22Rv1 (cell line): ENCODE results near the gene PLXND1.

ENCODE experiments used
- CTCF ChIP-seq: fragments of 450-650 bp; IDR thresholded peaks from 2 replicates; pipeline ENCODE4 v1.5.1; 2017; ENCODE audit warnings: mild to moderate bottlenecking
- ZFX ChIP-seq: fragments of 450-650 bp; IDR thresholded peaks from 2 replicates; pipeline ENCODE4 v1.6.1; 2017; ENCODE audit warnings: antibody characterized with exemption, borderline replicate concordance

GRCh38 chr3:129619726-129620162 lies 13.3 kb upstream of the PLXND1 start:
- TF ChIP-seq CTCF (no peak), ZFX (no peak)
